Type B pancreatic cell (in vitro differentiated cells): Measurements from ENCODE around the gene ANKRD13B. TPM values are rescaled to one million over a fixed set of nuclear protein-coding genes. Genes with fewer than 3 reads are reported as not detected.
A peak's percentile ranks its signal among the peaks of the same experiment; 100 is the strongest.

ENCODE experiments used
- DNase-seq: peaks from one replicate; pipeline ENCODE4 v3.0.0; 2021; ENCODE audit warnings: mixed read lengths; ENCODE audit not compliant: unreplicated experiment; ENCODE audit errors: extremely low spot score
- H3K27ac Mint-ChIP-seq: 2 replicates; pipeline ENCODE4 v1.8.0; 2021; ENCODE audit warnings: mild to moderate bottlenecking, mixed read lengths
- H3K27me3 Mint-ChIP-seq: 2 replicates; pipeline ENCODE4 v1.8.0; 2021; ENCODE audit warnings: mixed read lengths
- H3K36me3 Mint-ChIP-seq: 2 replicates; pipeline ENCODE4 v1.8.0; 2021; ENCODE audit warnings: mixed read lengths
- H3K4me1 Mint-ChIP-seq: one replicate; pipeline ENCODE4 v1.8.0; 2021; ENCODE audit warnings: mixed read lengths; ENCODE audit not compliant: unreplicated experiment
- H3K4me3 Mint-ChIP-seq: 2 replicates; pipeline ENCODE4 v1.8.0; 2021; ENCODE audit warnings: mild to moderate bottlenecking, mixed read lengths
- H3K9me3 Mint-ChIP-seq: 2 replicates; pipeline ENCODE4 v1.8.0; 2021; ENCODE audit warnings: mixed read lengths
- long read RNA-seq: library from polyadenylated mRNA; unstranded; transcript quantifications from one replicate; pipeline ENCODE4 v2.0.0, GENCODE V29; 2020
- total RNA-seq: library from RNA; stranded (reverse); gene quantifications from 2 replicates; pipeline ENCODE4 v1.2.1, GENCODE V29; 2021; ENCODE audit warnings: low replicate concordance
- TF ChIP-seq, protein P1 (sequence below): fragments of 200-600 bp; sonication (generic); conservative IDR thresholded peaks from 2 replicates; pipeline ENCODE4 v1.5.0; 2021; ENCODE audit warnings: antibody characterized with exemption, mild to moderate bottlenecking

Gene ANKRD13B
- total RNA-seq: 21.0 and 50.5 TPM in 2 replicates
- long read RNA-seq, partial matches to known transcripts: 1 of 1 reads
- long read RNA-seq, other reads (novel, unspliced or antisense): 0 of 1 reads

DNA sequence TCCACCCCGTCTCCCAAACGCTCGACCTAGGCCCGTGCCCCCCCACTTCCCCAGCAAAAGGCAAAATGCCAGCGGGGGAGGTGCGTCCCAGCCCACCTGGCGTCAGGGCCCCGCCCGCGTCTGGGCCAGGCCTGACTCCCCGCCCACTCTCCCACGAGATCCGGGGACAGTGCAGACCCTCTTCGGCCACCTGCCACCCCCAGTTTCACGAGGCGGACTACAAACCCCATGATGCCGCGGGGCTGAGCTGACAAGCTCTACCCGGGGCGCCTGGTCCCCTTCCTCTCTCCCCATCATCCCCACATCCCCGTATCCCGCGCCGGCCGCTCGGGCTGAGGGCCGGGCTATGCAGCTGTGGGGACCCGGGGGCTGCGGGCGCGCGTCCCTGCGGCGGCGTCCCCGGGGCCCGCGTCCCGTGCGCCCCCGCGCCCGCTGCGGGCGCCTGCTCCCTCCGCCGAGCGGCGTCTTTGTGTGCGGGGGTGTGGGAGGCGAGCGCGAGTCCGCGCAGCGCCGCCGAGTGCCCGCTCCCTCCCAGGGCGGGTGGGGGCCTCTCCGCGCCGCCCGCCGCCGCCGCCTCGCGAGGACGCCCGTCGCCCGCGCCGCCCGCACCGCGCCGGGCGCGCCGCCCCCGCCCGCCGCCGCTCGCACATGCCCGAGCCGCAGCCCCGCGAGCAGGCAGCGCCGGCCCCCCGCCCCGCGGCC lies at the start of gene ANKRD13B:
Gene ANKRD13B (plus strand): TSS at position 283 of the 702 bp plus-strand sequence. CDS start 490 bp downstream, outside the sequence.
- Mint-ChIP-seq H3K4me3 (peak within 1 kb of the TSS; percentile 90), H3K27me3 (no peaks in the 10 kb centered on the region), H3K27ac (peak within 1 kb of the TSS; percentile 94), H3K4me1 (peaks cover 39% of the 10 kb centered on the region), H3K36me3 (no peaks in the 10 kb centered on the region), H3K9me3 (no peaks in the 10 kb centered on the region)
- TF ChIP-seq, protein P1, sequence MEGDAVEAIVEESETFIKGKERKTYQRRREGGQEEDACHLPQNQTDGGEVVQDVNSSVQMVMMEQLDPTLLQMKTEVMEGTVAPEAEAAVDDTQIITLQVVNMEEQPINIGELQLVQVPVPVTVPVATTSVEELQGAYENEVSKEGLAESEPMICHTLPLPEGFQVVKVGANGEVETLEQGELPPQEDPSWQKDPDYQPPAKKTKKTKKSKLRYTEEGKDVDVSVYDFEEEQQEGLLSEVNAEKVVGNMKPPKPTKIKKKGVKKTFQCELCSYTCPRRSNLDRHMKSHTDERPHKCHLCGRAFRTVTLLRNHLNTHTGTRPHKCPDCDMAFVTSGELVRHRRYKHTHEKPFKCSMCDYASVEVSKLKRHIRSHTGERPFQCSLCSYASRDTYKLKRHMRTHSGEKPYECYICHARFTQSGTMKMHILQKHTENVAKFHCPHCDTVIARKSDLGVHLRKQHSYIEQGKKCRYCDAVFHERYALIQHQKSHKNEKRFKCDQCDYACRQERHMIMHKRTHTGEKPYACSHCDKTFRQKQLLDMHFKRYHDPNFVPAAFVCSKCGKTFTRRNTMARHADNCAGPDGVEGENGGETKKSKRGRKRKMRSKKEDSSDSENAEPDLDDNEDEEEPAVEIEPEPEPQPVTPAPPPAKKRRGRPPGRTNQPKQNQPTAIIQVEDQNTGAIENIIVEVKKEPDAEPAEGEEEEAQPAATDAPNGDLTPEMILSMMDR: no peak
- no peak for DNase-seq

DNA sequence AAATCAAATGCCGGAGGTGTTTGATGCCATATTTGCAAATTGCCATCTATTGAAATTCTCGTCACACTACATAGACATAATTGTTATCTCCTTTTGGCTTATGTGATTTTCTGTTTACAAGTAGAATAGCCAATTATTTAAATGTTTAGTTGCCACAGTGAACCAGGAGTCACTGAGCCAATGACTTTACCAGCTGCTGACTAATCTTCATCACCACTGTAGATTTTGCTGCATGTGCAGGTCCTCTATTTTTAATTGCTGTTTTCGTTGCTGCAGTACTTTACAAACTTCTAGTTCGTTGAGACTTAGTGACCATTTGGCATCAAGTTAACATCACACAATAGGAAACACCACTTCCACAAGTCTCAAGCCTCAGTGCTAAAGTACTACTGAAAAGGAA lies 48.9 kb upstream of the ANKRD13B start:
- Mint-ChIP-seq H3K27ac (no peak overlapping the region), H3K36me3 (peaks cover 19% of the 10 kb centered on the region)
- TF ChIP-seq, protein P1: no peak

DNA sequence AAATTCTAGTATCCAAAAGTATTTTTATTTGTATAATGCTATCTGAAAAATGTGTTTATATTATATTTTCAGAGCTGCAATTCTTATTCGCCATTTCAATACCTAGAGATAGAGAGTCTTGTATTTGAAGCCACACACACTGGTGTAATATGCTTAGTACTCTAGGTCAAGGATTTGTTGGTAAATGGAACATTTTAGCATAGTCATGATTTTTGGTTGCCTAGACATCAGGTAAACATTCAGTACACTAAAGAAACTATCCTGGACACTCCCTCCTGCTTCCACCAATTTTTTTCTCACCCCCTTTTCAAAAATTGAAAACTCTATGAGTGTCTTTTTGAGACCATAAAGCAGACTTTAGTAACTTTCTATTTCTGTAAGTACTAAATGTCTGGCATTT lies 46.8 kb upstream of the ANKRD13B start:
- Mint-ChIP-seq H3K9me3 (no peaks in the 10 kb centered on the region), H3K36me3 (peaks cover 19% of the 10 kb centered on the region), H3K4me1 (peaks cover 4% of the 10 kb centered on the region), H3K4me3 (no peak overlapping the region), H3K27me3 (no peaks in the 10 kb centered on the region), H3K27ac (no peak overlapping the region)
- TF ChIP-seq, protein P1: no peak
- DNase-seq: no peak

More for the DNA sequence above, 48.9 kb upstream of the ANKRD13B start:
- no peaks in the 10 kb centered on the region for H3K9me3 Mint-ChIP-seq
- H3K4me1 Mint-ChIP-seq: peaks cover 4% of the 10 kb centered on the region
- H3K27me3 Mint-ChIP-seq: no peaks in the 10 kb centered on the region
- H3K4me3 Mint-ChIP-seq: no peak overlapping the region
- DNase-seq: no peak

DNA sequence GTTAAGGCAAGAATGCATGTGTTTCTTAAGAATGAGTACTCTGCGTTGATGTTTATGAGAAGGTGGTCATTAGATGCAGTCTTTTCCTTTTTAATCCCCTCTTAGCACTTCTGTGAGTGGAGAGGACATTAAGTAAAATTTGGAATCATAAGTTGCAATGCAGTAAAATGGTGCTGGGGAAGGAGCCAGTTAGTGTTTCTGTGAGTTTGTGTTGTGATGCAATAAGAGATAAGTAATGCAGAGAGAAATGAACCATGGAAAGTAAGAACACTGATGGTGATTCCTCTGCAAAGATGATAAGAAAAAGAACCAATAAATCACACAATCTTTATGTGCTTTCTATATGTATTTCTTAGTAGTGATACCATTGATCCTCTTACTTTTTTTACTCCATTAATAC lies 46.1 kb upstream of the ANKRD13B start:
- TF ChIP-seq, protein P1: no peak
- Mint-ChIP-seq H3K4me3 (no peak overlapping the region), H3K27me3 (no peaks in the 10 kb centered on the region), H3K36me3 (peaks cover 19% of the 10 kb centered on the region), H3K27ac (no peak overlapping the region), H3K4me1 (peaks cover 4% of the 10 kb centered on the region), H3K9me3 (no peaks in the 10 kb centered on the region)
- no peak for DNase-seq

DNA sequence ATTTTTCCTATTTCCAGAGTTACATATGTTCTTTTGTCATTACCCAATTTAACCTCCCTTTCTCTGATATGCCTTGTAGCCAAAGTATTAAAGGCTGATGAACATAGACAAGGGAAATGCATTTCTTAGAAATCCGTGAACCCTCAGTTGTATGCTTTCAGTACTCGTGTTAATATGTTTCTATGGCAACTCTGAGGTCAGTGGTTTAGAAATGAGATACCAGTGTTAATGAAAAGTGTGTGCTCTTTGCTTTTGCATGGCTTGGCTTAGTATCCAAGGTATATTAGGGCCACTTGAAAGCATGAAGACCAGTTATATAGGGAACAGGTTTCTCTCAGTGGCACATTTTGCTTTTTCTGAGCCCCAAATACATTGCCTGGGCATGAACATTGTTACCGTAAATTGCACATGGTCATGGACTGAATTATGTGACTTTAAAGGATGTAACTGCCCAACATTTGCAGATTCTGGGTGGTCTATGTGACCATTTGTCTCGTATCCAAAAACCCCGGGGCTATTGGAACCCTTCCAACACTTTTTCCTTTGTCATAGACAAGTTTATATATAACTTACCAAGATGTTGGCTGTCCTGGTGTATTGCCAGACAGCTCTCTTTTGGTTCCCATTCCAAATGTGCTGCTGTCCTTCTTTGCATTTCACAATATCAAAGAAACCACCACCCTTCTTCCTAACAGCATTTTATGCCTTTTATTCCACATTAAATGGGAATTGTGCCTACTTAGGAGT lies 43.6 kb upstream of the ANKRD13B start:
- Mint-ChIP-seq H3K36me3 (no peaks in the 10 kb centered on the region), H3K9me3 (no peaks in the 10 kb centered on the region), H3K4me1 (peaks cover 4% of the 10 kb centered on the region), H3K27me3 (no peaks in the 10 kb centered on the region), H3K4me3 (no peak overlapping the region), H3K27ac (peak overlapping the region; percentile 25)
- TF ChIP-seq, protein P1: no peak
- DNase-seq: no peak
